Hepatocyte (in vitro differentiated cells): ENCODE measurements around the gene OSBPL10.

Experiments used
- CTCF ChIP-seq: fragments of 200-600 bp; sonication (generic); IDR thresholded peaks from 2 replicates; pipeline ENCODE4 v1.5.1; 2016; ENCODE audit warnings: antibody characterized with exemption, mild to moderate bottlenecking; ENCODE audit not compliant: poor library complexity
- EZH2 ChIP-seq: fragments of 200-600 bp; sonication (generic); IDR thresholded peaks from 2 replicates; pipeline ENCODE4 v1.6.1; 2016; ENCODE audit warnings: antibody characterized with exemption, mild to moderate bottlenecking, borderline replicate concordance

DNA sequence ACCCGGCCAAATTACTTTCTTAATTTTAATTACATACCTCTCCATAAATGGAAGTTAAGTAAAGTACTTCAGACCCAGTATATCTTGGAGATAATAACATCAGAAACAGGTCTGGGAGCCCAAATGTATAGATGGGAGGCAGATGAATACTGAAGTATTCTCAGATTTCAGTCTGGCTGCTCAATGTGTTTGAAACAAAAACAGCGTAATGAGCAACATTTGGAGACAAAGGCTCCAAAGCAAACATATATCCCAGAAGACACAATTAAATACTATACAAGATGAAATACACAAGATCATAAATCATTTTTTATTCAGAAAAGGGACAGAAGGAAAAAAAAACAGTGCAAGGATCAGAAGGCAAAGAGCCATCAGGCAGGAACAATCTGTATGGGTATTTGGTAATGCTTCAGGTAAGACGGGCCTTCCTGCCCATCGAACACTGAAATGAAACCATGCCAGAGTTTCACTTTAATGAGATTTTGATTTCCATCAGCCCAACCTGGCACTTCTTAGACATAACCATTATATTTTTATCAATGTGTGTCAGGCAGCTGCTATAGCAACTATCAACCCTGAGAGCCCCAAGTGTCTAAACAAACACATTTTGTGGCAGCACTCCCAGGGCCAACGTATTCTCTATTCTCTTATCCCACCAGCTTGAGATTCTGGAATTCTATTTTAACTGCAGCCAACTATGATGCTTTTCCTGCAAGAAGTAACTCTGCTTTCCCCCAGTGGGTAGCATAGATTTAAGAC lies 237.6 kb downstream of the OSBPL10 start:
- TF ChIP-seq CTCF (no peak), EZH2 (no peak)
